ENCODE data around the gene GRAMD2B.
"Not testable (repeated sequence)": the region's sequence is repeated elsewhere in the genome, so short reads cannot be mapped to it uniquely, and the experiment has no call there.

GRAMD2B gene

DNA sequence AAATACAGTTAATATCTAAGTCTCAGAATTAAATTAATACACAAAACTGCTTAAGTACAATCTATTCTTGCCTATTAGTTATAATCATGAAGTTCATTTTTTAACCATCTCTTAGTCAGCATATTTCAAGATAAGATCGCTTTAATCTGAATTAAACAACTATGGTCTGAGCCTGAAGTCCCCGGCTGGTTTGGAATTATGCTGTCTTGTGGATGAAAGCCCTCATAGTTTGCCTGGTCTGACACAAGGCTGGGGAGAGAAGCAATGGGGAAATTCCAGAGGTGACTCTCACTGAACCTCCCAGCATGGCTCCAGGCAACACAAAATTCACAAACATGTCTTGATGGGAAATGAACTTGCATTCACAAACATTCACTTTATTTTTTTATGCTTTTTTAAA, 28.0 kb upstream of the GRAMD2B start:
- DNase-seq = no peak
- Mint-ChIP-seq H3K9me3 (peaks cover 0 to 10% of the 10 kb centered on the region in 2 donors), H3K4me3 (no peak overlapping the region), H3K36me3 (ENCODE audit: insufficient read depth) (peaks cover 2% of the 10 kb centered on the region), H3K4me1 (ENCODE audit: low read depth in 2 of 2) (no peaks in the 10 kb centered on the region), H3K27me3 (peaks cover 9 to 13% of the 10 kb centered on the region in 2 donors), H3K27ac (no peak overlapping the region)
- no peak for ATAC-seq (replicated peaks)

DNA sequence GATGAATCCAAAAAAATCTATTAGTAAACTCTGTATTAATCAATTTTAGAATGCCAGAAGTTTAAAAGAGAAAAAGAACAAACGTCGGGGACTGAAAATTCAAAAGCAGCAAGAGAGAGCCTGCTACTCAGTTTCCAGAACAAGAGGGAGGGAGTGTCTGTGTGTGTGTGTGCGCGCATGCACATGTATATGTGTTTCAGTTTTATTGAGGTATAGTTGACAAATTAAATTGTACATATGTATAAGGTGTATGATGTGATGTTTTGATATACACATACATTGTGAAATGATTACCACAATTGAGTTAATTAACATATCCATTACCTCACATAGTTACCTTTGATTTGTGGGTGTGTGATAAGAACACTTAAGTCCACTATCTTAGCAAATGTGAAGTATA, 27.6 kb upstream of the GRAMD2B start:
- DNase-seq (no peak), ATAC-seq (replicated peaks) (no peak)
- Mint-ChIP-seq H3K36me3 (ENCODE audit: insufficient read depth) (peaks cover 2% of the 10 kb centered on the region), H3K27me3 (peaks cover 9 to 13% of the 10 kb centered on the region in 2 donors), H3K9me3 (peaks cover 0 to 12% of the 10 kb centered on the region in 2 donors), H3K27ac (no peak overlapping the region), H3K4me3 (no peak overlapping the region), H3K4me1 (ENCODE audit: low read depth in 2 of 2) (no peaks in the 10 kb centered on the region)

DNA sequence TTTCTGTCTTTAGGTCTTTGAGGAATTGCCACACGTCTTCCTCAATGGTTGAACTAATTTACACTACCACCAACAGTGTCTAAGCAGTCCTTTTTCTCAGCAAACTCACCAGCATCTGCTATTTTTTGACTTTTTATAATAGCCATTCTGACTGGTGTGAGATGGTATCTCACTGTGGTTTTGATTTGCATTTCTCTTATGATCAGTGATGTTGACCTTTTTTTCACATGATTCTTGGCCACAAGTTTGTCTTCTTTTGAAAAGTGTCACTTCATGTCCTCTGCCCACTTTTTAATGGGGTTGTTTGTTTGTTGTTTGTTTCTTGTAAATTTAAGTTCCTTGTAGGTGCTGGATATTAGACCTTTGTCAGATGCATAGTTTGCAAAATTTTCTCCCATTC, 26.5 kb upstream of the GRAMD2B start:
- H3K27me3 Mint-ChIP-seq = peaks cover 9 to 13% of the 10 kb centered on the region in 2 donors
- DNase-seq; H3K4me1 Mint-ChIP-seq (ENCODE audit: low read depth in 2 of 2); H3K36me3 Mint-ChIP-seq (ENCODE audit: insufficient read depth); H3K4me3 Mint-ChIP-seq; H3K27ac Mint-ChIP-seq; ATAC-seq (replicated peaks): not testable (repeated sequence)
- H3K9me3 Mint-ChIP-seq = peaks cover 0 to 23% of the 10 kb centered on the region in 2 donors

DNA sequence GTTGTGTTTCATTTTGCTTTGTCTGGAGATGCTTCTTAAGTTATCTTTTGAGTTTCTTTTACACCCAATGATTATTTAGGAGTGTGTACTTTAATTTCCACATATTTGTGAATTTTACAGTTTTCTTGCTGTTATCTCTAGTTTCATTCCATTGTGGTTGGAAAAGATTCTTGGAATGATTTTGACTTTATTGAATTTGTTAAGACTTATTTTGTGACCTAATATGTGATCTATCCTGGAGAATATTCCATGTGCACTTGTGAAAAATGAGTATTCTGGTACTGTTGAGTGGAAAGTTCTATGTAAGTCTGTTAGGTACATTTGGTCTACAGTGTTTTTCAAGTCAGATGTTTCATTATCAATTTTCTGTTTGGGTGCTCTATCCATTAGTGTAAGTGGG, 24.4 kb upstream of the GRAMD2B start:
- DNase-seq (no peak), ATAC-seq (replicated peaks) (no peak)
- Mint-ChIP-seq H3K27me3 (peaks cover 8 to 9% of the 10 kb centered on the region in 2 donors), H3K4me3 (no peak overlapping the region), H3K9me3 (peaks cover 0 to 23% of the 10 kb centered on the region in 2 donors), H3K36me3 (ENCODE audit: insufficient read depth) (peaks cover 2% of the 10 kb centered on the region), H3K27ac (no peak overlapping the region), H3K4me1 (ENCODE audit: low read depth in 2 of 2) (no peaks in the 10 kb centered on the region)

DNA sequence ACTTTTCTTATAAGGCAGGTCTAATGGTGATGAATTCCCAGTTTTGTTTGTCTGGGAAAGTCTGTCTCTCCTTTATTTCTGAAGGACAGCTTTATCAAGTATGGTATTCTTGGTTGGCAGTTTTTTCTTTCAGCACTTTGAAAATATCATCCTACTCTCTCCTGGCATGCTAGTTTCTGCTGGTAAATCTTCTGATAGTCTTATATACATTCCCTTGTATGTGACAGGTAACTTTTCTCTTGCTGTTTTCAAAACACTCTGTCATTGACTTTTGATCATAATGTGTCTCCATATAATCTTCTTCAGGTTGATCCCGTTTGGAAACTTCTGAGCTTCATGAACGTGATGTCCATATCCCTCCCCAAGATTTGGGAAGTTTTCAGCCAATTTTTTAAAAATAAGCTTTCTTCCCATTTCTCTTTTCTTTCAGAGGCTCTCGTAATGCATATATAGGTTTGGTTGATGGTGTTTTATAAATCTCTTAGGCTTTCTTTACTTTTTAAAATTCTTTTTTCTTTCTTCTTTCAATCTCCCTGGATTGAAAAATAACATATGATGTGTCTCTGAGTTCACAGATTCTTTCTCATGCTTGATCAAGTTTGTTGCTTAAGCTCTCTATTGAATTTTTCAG, 22.5 kb upstream of the GRAMD2B start:
- peaks cover 9 to 19% of the 10 kb centered on the region in 2 donors for H3K27me3 Mint-ChIP-seq
- peaks cover 0 to 23% of the 10 kb centered on the region in 2 donors for H3K9me3 Mint-ChIP-seq
- peaks cover 2% of the 10 kb centered on the region for H3K36me3 Mint-ChIP-seq (ENCODE audit: insufficient read depth)
- ATAC-seq (replicated peaks) = no peak
- no peak for DNase-seq
- H3K4me1 Mint-ChIP-seq (ENCODE audit: low read depth in 2 of 2) = no peaks in the 10 kb centered on the region
- no peak overlapping the region for H3K27ac Mint-ChIP-seq
- no peak overlapping the region for H3K4me3 Mint-ChIP-seq

DNA sequence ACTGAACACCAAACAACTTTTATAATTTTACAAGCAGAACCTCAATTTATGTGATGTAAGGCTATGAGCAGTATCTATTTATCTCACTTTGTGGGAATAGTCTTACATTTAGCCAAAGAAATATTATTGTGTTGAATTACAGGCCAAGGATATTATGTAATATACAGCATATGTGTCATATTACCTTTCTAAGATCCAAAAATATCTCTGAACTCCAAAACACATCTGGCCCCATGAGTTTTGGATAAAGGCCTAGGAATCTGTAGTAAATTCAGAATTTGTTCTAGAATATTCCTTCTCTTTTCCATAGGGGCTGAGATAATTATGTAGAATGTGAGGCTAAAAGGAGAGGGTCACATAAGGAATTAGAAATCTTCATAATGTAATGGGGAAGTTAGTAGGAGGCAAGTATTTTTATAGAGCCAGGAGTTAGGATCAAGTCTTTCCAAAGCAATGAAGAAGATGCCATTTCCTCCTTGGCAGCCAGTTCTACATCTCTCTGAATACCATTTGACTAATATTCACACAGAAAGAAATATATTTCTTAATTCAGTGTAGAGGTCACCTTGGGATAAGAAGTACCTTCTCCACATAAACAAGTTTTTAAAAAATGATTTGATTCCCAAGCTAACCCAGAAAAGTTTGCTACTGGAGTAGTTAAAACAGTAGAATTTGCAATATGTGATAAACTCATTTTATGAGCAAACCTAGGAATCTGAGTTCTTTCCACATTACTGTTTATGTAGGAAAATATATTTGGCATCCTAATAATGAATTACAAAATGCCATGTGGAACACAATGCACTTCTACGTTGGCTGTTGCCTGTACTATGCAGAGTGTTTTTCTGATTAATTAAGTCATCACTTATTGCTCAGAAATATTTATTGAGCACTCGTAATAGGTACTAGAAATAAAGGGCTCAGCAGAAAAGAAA, 20.3 kb upstream of the GRAMD2B start:
- H3K4me1 Mint-ChIP-seq (ENCODE audit: low read depth in 2 of 2) = no peaks in the 10 kb centered on the region
- H3K36me3 Mint-ChIP-seq (ENCODE audit: insufficient read depth) = no peaks in the 10 kb centered on the region
- no peak overlapping the region for H3K27ac Mint-ChIP-seq
- H3K9me3 Mint-ChIP-seq = peaks cover 0 to 23% of the 10 kb centered on the region in 2 donors
- no peak for ATAC-seq (replicated peaks)
- no peak overlapping the region for H3K4me3 Mint-ChIP-seq
- H3K27me3 Mint-ChIP-seq = peaks cover 9 to 19% of the 10 kb centered on the region in 2 donors
- no peak for DNase-seq

DNA sequence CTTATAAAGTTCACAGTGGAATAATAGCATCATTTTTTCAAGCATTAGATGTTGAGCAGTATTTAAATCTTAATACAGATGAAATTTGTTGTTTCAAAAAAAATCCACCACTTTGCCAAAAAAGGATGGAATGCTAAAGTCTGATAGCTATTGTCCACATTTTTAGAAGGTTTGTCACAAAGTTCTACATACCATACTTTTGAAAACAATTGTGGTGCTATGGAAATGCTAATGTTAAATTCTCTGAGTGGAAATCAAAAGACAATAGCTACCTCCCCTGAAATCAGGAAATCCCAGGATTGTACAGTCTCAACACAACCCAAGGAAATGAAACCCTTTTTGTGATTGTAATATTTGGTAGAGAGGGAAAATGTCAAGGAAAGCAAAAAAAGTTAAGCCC, 19.3 kb upstream of the GRAMD2B start:
- Mint-ChIP-seq H3K36me3 (ENCODE audit: insufficient read depth) (no peaks in the 10 kb centered on the region), H3K27me3 (peaks cover 6 to 12% of the 10 kb centered on the region in 2 donors), H3K4me1 (ENCODE audit: low read depth in 2 of 2) (no peaks in the 10 kb centered on the region), H3K9me3 (peaks cover 0 to 23% of the 10 kb centered on the region in 2 donors), H3K4me3 (no peak overlapping the region), H3K27ac (no peak overlapping the region)
- ATAC-seq (replicated peaks) = no peak
- no peak for DNase-seq

DNA sequence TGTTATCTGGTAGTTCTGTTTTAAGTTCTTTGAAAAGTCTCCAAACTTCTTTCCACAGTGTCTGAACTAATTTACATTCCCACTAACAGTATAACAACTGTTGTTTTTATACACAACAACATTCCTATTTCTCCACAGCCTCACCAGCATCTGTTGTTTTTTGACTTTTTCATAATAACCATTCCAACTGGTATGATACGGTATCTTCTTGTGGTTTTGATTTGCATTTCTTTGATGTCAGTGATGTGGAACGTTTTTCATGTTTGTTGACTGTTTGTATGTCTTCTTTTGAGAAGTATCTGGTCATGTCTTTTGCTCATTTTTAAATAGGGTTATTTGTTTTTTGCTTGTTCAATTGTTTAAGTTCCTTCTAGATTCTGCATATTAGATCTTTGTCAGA, 12.6 kb upstream of the GRAMD2B start:
- no peaks in the 10 kb centered on the region for H3K4me1 Mint-ChIP-seq (ENCODE audit: low read depth in 2 of 2)
- ATAC-seq (replicated peaks) (no peak), DNase-seq (no peak)
- peaks cover 31 to 45% of the 10 kb centered on the region in 2 donors for H3K27me3 Mint-ChIP-seq
- H3K4me3 Mint-ChIP-seq = no peak overlapping the region
- no peak overlapping the region for H3K27ac Mint-ChIP-seq
- no peaks in the 10 kb centered on the region for H3K36me3 Mint-ChIP-seq (ENCODE audit: insufficient read depth)
- H3K9me3 Mint-ChIP-seq = no peaks in the 10 kb centered on the region

DNA sequence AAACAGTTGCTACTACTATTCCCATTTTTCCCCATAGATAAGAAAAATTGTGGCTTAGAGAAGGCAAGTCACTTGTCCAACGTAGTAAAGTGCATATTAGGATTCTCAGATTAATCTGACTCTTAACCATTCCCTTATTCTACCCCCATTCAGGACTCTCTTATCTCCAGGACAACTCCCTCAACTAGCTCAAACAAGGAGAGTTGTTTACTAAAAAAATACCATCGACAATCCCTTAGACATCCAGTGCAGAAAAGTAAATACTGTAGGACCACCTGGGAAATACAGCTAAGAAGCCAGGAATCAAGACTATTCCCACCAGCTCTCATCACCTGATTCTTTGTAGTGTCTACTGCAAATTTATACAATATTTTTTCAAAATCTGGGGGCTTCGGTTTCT, 9.4 kb upstream of the GRAMD2B start:
- Mint-ChIP-seq H3K4me3 (no peak overlapping the region), H3K9me3 (no peaks in the 10 kb centered on the region), H3K27me3 (peaks cover 31 to 51% of the 10 kb centered on the region in 2 donors), H3K27ac (no peak overlapping the region), H3K36me3 (ENCODE audit: insufficient read depth) (no peaks in the 10 kb centered on the region), H3K4me1 (ENCODE audit: low read depth in 2 of 2) (no peaks in the 10 kb centered on the region)
- no peak for DNase-seq
- ATAC-seq (replicated peaks) = no peak

DNA sequence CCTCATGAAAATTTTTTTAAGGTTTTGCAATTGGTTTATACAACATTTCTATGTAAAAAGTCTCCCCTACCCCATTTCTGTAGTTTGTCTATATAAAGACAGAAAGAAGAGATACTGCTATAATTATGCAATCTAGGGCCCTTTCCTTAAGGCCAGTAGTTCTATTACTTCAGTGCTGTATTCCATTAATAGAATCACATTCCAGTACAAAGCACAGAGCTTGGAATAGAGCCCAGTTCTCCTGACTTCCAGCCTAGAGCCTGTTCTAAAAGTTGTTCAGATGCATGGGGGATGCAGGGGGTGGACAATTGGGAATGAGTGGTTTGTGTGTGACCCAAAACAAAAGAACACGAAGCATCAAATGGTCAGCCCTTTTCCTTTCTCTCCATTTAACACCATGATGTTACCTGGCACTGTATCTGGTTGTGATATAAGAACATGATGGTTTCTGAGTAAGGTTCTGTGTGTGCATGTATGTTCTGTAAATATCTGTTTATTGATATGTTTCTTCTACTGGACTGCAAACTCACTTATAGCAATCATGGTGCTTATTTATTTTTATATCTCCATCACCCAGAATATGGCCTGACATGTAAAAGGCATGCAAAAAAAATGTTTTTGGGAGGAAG, 8.2 kb upstream of the GRAMD2B start:
- ATAC-seq (replicated peaks) (no peak), DNase-seq (no peak)
- no peak overlapping the region for H3K27ac Mint-ChIP-seq
- H3K27me3 Mint-ChIP-seq = peaks cover 31 to 51% of the 10 kb centered on the region in 2 donors
- no peaks in the 10 kb centered on the region for H3K9me3 Mint-ChIP-seq
- H3K4me3 Mint-ChIP-seq = no peak overlapping the region
- no peaks in the 10 kb centered on the region for H3K36me3 Mint-ChIP-seq (ENCODE audit: insufficient read depth)
- no peaks in the 10 kb centered on the region for H3K4me1 Mint-ChIP-seq (ENCODE audit: low read depth in 2 of 2)

DNA sequence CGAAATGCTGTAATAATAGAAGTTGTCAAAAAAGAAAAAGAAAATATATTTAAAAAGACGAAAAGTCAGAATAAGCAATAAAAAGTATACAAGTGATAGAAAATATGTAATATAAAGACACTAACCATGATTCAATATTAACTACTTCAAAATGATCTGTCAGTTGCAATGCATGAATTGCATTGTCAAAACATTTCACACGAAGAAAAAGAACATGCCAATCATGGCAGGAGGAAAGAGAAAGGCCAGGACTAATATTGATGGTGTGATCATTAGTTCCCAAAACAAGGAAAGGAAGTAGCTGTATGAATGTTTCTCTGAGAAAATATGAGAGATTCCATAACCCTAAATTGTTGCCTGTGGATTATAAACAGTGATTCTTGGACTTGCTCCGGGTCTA, 7.4 kb upstream of the GRAMD2B start:
- DNase-seq (no peak), ATAC-seq (replicated peaks) (no peak)
- no peaks in the 10 kb centered on the region for H3K4me1 Mint-ChIP-seq (ENCODE audit: low read depth in 2 of 2)
- H3K27me3 Mint-ChIP-seq = peaks cover 31 to 48% of the 10 kb centered on the region in 2 donors
- no peak overlapping the region for H3K27ac Mint-ChIP-seq
- H3K4me3 Mint-ChIP-seq = no peak overlapping the region
- no peaks in the 10 kb centered on the region for H3K9me3 Mint-ChIP-seq
- H3K36me3 Mint-ChIP-seq (ENCODE audit: insufficient read depth) = no peaks in the 10 kb centered on the region

DNA sequence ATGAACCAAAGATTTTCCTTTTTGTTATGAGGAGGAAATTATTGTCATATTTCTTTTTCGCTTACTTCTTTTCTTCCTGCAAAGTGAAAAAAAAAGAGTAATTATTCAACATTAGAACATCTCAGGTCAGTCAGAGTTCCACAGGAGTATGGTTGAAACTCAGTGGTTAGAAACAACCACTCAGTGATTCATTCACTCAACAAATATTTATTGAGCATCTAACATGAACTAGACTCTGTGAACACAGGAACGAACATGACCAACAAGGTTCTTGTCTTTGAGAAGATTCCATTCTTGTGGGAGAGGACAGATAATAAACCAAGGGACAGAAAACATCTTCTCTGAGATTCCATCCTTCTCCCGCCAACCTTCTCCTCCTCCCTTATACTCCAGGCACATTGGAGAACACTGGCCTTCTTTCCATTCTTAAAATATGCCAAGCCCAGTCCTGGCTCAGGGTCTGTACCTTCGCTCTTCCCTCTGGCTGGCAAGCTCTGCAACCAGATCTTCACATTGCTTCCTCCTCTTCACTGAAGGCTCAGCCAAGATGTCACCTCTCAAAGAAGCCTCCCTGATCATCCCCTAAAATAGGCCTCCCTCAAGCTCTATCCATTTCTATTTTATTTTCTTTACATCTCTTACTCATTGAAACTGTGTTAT, 6.8 kb upstream of the GRAMD2B start:
- ATAC-seq (replicated peaks) (no peak), DNase-seq (no peak)
- Mint-ChIP-seq H3K4me3 (no peak overlapping the region), H3K27me3 (peaks cover 26 to 42% of the 10 kb centered on the region in 2 donors), H3K9me3 (no peaks in the 10 kb centered on the region), H3K27ac (no peak overlapping the region), H3K4me1 (ENCODE audit: low read depth in 2 of 2) (no peaks in the 10 kb centered on the region), H3K36me3 (ENCODE audit: insufficient read depth) (no peaks in the 10 kb centered on the region)

DNA sequence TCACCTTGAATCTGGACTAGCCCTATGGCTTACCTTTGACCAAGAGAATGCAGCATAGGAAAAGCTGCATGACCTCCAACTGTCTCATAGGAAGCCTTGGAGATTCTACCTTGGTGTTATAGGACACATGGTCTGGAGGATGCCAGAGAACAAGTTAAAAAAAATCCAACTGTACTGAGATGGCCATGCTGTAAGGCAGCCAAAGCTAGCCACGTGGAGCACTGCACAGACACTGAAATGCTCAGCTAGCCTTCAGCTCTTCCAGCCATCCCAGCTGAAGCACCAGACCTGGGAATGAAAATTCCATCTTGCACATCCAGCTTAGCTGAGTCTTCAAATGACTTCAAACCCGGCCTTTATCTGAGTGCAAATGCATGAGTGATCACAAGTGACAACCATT, 6.0 kb upstream of the GRAMD2B start:
- H3K4me1 Mint-ChIP-seq (ENCODE audit: low read depth in 2 of 2) = no peaks in the 10 kb centered on the region
- no peaks in the 10 kb centered on the region for H3K9me3 Mint-ChIP-seq
- no peak for DNase-seq

More for the DNA sequence above, 6.0 kb upstream of the GRAMD2B start:
- no peak for ATAC-seq (replicated peaks)
- H3K27ac Mint-ChIP-seq = no peak overlapping the region
- no peak overlapping the region for H3K4me3 Mint-ChIP-seq
- peaks cover 18 to 35% of the 10 kb centered on the region in 2 donors for H3K27me3 Mint-ChIP-seq
- H3K36me3 Mint-ChIP-seq (ENCODE audit: insufficient read depth) = no peaks in the 10 kb centered on the region

Data from effector memory CD8-positive, alpha-beta T cell (primary cell).